CD4-positive, alpha-beta T cell treated with Interleukin-17A for 1 hour (primary cell): ENCODE results near the gene HSFX3.
A peak's percentile ranks its signal among the peaks of the same experiment; 100 is the strongest.

ENCODE experiments used
- DNase-seq: peaks from one replicate; pipeline ENCODE4 v3.0.0-alpha.2; 2020

The HSFX3 gene

DNA sequence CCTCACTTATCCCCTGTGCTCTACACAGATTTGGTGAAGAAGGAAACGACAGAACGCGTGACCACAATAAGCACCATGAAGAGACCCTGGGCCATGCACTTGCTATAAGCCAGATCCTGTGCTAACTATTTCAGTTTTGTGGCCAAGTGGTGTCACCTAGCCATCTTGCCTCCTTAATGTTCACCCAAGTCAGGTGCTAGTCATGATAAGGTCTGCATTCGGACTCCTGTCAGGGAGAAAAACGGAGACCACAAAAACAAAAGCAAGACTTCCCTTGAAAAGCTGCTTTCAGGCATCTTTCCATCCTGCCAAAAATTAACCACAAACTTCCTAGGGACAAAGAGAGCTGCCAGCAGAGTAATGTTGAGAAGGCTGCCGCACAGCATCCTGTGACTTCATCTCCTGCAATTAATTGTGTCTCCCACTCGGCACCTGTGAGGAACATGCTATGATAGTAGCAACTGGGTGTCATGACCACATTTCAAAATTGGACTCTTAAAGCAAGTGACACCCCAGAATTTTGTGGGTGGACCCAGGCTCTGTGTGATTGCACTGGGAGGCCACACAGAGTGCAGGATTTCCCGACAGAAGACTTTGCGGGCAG lies 35.8 kb downstream of the HSFX3 start:
- peak; percentile 40 for DNase-seq

DNA sequence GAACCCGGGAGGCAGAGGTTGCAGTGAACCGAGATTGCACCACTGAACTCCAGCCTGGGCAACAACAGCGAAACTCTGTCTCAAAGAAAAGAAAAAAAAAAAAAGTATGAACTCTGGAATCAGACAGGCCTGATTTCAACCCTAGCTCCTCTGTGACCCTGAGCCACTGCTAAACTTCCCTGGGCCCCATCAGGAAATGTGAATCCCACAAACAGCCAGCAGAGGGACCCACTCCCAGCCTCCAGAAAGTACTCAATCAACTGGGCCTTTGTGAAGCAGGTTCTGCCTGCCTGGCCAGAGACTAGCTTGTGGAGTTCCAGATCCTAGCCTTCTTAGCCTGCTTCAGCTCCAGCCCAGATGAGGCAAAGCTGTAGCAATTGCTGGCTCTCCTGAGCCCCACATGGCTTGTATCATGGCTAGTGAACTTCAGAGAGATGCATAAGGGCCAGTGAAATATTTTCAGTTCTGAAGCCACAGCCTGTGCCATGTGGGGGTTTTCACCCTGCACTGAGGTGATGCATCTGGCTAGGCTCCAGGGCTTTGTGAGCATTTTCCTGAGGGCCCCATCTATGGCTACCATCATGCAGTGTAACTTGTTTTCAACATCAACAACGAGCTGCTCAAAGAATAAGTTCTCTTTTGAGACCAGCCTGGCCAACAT lies 37.4 kb downstream of the HSFX3 start:
- peak; percentile 78 for DNase-seq

DNA sequence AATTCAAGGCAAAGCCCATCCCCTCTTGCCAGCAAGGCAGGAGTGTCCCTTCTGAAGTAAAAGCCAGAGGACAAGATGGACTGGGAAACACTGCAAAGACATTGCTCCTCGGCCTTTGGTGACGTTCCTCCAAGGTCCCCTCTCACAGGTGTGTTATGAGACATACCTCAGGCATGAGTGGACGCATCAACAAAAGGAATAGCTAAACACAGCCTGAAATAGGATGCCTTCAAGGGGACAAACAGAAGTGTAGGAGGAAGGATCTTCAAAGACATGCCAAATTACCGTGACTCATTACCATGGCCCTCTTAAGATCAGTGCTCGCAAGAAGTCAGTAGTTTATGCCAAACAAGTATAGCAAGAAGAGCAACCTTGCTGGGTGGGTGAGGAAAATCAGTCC lies 38.6 kb downstream of the HSFX3 start:
- DNase-seq: no peak

DNA sequence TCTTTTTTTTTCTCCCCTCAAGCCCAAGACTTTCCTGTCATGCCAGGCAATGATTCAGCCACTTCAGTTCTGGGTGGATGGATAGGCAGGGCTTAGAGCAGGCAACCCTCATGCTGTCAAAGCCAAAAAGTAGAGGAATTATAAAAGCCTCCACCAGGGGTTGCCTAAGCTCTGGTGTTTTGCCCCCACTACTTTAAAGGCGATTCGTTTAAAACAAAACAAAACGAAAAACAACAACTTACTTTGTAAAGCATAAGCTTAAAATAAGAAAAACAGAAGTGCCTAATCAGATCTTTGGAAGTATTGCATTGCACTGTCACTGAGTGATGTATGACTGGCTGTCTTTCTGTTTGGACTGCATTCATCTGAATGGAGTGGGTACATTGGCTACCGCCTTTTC lies 39.3 kb downstream of the HSFX3 start:
- peak; percentile 12 for DNase-seq

DNA sequence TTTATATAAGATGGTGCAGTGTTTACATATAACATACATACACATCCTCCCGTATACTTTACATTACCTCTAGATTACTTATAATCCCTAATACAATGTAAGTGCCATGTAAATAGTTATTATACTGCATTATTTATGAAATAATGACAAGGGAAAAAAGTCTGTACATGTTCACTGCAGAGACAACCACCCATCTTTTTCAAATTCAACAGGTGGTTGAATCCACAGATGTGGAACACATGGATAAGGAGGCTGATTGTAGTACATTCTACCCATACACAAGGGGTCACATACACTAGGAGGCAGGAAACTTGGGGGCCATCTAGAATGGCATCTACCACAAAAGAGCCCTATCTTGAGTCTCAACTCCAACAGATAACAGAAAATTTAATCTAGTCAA lies 41.3 kb downstream of the HSFX3 start:
- no peak for DNase-seq

DNA sequence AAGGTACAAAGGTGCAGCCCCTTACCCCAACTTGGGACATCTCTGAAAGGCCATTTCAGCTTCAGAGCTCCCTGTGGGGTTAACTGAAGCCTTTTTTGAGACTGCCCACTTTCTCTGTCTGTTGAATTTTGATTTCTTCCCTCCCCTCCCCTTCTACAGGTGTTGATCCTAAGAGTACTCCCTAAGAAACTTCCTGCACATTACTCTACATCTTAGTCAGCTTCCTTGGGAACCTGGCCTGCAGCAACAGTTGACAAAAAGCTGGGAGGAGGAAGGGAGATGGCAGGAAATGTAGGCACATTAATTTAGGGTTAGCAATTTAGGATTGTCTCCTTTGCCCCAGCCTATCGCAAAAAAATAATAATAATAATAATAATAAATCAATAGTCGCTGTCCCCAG lies 43.4 kb downstream of the HSFX3 start:
- no peak for DNase-seq

DNA sequence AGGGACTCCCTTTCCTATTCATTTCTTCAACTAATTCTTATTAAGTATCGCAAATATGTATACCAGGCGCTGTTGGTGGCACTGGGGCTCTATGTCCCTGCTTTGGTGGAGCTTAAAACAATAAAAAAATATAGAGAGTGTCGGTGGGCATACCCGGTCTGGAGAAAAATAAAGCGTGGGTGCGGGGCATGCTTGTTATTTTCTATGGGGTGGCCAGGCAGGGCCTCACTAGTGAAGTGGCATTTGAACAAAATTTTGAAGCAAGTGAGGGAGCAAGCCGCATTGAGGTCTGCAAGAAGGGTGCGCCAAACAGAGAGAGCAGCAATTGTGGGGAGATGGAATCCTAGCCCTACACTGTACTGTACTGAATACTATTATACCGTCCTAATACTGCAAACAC lies 44.1 kb downstream of the HSFX3 start:
- no peak for DNase-seq

DNA sequence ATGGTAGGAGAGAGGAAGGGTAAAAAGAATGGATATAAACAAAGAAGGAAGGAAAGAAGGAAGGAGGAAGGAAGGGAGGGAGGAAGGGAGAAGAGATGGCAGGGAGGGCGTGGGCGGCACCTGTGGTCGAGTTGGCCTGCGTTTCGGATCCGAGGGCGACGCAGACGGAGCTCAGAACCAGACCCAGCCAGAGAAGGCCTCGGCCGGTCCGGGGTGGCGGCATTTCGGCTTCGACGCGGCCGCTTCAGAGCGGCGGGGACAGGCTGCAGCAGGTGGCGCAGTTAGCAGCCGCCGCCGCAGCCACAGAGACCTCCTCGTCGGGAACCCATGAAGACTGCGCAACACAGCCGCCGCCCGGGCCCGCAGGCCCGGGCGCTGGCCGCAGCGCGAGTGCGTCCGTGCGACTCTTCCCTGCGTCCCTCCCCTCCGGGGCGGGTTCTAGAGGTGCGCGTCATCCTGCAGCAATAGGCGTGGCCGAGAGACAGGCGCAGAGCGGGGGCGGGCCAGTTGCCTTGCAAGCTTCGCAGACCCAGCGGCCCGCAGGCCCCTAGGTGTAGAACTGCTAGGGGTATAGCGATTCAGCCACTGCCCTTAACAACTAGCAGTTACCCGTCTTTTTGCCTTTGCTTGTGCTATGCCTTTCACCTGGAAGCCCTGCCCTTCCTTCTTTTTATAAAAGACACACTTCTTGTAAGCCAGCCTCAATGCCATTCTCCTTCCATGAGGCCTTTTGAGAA lies 44.6 kb downstream of the HSFX3 start, which contains the start of gene IDS:
TSS of gene IDS (minus strand) at position 392 of the 737 bp plus-strand sequence. CDS start at position 223, 169 bp downstream.
- DNase-seq: peak; percentile 92

DNA sequence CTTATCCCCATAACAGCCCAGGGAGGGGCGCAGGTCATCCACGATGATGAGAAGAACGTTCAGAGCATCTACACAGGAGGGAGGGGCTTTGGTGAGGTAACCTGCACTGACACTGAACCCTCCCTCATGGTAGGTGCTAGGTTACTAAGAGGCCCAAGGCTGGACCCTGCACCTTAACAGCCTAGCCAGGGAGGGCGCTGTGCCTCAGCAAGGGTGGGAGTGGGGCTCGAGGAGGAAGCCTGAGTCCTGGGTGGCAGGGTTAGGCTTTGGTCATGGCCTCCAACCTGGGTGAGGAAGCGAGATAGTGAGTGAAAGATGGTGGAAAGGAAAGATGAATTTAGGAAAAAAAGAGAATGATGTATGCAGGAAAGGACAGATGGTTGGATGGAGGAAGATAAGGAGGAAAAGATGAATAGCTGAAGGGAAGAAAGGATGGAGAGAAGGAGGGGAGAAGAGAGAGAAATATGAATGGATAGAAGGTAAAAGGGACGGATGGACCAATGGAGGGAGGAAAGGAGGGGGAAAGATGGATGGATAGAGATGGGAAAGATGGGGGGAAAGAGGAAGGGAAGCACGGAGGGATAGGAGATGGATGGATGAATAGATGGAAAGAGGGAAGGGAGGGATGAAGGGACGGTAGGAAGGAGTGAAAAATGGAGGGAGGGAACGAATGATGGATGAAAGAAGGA lies 45.4 kb downstream of the HSFX3 start:
- DNase-seq: peak; percentile 83

DNA sequence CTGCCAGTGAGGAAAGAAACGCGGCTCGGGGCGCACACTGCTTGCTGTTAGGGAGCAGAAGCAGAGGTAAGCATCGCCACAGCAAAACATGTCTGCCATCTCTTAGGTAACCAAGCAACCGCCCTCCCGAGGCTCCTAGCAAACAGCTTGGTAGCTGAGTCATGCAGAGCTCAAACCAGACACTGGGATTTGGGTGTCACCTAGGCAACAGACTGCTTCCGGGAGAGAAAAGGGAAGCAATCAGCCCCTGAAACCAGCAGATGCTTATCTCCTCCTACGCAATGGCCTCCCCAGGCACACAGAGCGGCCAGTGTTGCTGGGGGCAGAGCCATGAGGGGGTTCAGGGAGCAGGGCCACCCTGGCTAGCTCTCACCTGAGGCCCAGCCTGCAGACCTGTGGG lies 46.3 kb downstream of the HSFX3 start:
- DNase-seq: peak; percentile 87

DNA sequence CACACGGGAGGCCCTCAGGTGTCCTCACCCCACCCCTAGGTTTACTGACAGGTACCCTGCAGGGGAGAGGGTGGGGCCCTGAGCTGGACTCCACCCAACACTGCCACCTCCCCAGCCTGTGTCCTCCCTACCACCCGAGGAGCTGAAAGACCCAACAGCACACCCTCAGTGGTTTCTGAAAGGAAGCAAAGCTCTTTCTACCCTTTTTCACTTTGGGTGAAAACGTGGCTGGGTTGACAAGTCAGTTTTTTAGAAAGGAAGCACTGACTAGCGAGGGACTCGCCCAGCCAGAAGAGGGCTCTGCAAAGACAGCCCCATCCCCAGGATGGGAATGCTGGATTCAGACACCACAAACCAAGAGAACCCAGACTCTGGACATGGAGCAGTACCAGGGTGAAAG lies 46.8 kb downstream of the HSFX3 start:
- peak; percentile 50 for DNase-seq

DNA sequence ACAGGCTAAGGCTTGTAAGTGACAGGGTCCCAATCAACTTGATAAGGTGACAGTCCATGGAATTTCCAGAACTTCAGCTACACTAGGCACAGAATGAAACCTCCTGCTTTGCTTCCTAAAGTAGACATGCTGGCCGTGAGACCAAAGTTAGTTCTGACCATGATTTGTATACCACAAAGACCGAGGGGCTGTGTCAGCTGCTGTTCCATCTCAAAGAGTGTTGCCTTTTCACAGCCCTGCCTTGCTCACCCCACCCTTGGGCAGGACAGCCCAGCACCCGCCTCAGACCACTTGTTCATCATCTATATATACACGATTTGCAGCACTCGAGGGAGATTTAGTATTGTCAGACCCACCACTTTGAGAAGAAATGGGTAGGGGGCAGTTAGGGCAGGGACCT lies 50.0 kb downstream of the HSFX3 start:
- peak; percentile 17 for DNase-seq

DNA sequence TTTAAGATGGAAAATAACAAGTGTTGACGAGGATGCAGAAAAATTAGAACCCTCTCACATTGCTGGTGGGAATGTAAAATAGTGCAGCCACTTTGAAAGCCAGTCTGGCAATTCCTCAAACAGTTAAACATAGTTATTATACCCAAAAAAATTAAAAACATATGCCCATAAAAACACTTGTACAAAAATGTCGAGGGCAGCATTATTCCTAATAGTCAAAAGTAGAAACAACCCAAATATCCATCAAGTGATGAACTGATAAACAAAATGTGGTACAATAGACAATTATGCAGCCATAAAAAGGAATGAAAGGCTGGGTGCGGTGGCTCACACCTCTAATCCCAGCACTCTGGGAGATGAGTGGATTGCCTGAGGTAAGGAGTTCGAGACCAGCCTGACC lies 51.0 kb downstream of the HSFX3 start:
- DNase-seq: no peak
